Activated T-helper 1 cell treated with anti-CD3 and anti-CD28 coated beads, Interleukin-12 subunit alpha, Interleukin-12 subunit beta, Interleukin-2, Interleukin-4 antibody, amounts not matched to agents 30 ng/mL and 10 ng/mL and 1 ng/mL, durations not matched to agents 14 hours and 24 hours and 36 hours (primary cell): Measurements from ENCODE around the gene C19orf81. TPM values are rescaled to one million over a fixed set of nuclear protein-coding genes. Genes with fewer than 3 reads are reported as not detected.

Experiments used
- DNase-seq: peaks from one replicate; pipeline ENCODE4 v3.0.0; 2021; ENCODE audit warnings: low spot score
- H3K27ac Mint-ChIP-seq: one replicate; pipeline ENCODE4 v1.8.0; 2021; ENCODE audit warnings: mild to moderate bottlenecking, mixed read lengths
- H3K27me3 Mint-ChIP-seq: one replicate; pipeline ENCODE4 v1.8.0; 2022; ENCODE audit warnings: mild to moderate bottlenecking, moderate library complexity, mixed read lengths; ENCODE audit not compliant: insufficient read depth
- H3K36me3 Mint-ChIP-seq: one replicate; pipeline ENCODE4 v1.8.0; 2021; ENCODE audit warnings: low read depth, mixed read lengths
- H3K4me1 Mint-ChIP-seq: one replicate; pipeline ENCODE4 v1.8.0; 2021; ENCODE audit warnings: low read depth, mixed read lengths
- H3K4me3 Mint-ChIP-seq: one replicate; pipeline ENCODE4 v1.8.0; 2021; ENCODE audit warnings: mild to moderate bottlenecking, moderate library complexity, mixed read lengths
- H3K9me3 Mint-ChIP-seq: one replicate; pipeline ENCODE4 v1.8.0; 2021; ENCODE audit warnings: mixed read lengths
- intact Hi-C: fragments of 100-400 bp; cut with micrococcal nuclease; formaldehyde crosslinking; loops from one replicate; pipeline ENCODE4 v1.15.1; 2024
- total RNA-seq: library from RNA; stranded (reverse); gene quantifications from 2 replicates; pipeline ENCODE4 v1.2.3, GENCODE V29; 2022

Gene C19orf81
- total RNA-seq, 1 donor from 2014 or later, result not detected

DNA sequence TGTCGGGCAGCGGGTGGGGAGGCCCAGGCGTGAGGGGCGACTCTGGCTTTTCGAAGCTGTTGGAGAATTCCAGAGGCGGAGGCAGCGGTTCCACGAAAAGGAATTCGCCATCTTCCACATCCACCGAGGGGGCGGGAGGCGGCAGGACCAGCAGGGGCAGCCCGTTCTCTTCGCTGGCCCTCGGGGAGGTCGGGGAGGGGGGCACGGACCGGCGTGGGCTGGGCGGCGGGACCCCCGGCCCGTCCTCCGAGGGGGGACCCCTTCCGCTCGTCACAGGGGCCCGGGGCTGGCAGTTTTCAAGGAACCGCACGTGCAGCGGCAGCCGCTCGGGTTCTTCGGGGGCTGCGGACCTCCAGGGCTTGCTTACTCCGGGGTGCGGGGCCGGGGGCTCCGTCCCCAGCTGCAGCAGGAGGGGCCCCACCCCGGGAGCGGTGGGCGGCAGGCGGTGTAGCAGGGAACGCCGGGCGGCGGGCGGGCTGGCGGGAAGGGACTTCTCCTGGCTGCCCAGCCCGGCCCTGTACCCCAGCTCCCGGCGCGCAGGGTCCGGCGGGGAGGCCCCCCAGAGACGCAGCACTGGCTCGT, 18.0 kb downstream of the C19orf81 start:
- Mint-ChIP-seq H3K9me3 (no peaks in the 10 kb centered on the region), H3K4me3 (no peak overlapping the region), H3K27ac (no peak overlapping the region), H3K27me3 (peaks cover 43% of the 10 kb centered on the region), H3K4me1 (no peaks in the 10 kb centered on the region), H3K36me3 (no peaks in the 10 kb centered on the region)
- intact Hi-C loops, result no loop called here
- no peak for DNase-seq

DNA sequence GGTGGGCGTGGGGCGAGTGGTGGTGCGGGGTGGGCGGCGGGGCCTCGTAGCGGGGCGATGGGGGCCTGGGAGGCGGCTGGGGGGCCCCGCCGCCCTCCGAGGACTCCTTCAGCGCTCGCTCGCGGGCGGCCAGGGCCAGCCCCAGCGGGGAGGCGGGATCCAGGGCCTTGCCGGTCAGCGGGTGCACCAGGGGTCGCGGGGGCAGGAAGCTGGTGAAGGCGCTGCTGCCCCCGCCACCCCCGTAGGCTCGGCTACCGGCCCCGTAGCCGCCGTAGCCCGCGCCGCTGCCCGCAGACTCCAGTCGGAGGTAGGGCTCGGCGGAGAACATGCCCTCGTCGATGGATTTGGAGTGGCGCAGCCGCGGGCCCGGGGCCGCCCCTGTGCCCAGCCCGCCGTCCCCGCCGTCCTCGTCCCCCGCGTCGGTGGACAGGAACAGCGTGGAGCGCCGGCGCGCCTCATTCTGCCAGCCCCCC, 18.6 kb downstream of the C19orf81 start:
- Mint-ChIP-seq H3K4me3 (no peak overlapping the region), H3K9me3 (no peaks in the 10 kb centered on the region), H3K27me3 (peaks cover 44% of the 10 kb centered on the region), H3K36me3 (no peaks in the 10 kb centered on the region), H3K27ac (no peak overlapping the region), H3K4me1 (no peaks in the 10 kb centered on the region)
- intact Hi-C loops, result no loop called here
- no peak for DNase-seq

DNA sequence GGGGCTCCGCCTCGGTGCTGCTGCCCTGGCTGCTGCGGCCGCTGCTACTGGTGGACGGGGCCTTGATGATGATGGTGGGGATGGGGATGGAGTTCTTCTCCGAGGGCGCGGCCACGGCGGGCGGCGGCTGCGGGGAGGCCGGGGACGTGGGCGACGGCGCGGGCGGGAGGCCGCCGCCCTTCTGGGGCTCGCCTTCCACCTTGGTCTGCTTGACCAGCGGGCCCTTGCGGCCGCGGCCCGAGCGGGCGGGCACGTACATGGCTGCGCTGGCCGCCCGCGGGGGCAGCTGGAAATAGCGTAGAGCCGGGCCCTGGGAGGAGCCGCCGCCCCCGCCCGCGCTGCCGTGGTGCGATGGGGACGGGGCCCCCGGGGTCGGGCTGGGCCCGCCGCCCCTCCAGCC, 19.2 kb downstream of the C19orf81 start:
- intact Hi-C loops, result no loop called here

DNA sequence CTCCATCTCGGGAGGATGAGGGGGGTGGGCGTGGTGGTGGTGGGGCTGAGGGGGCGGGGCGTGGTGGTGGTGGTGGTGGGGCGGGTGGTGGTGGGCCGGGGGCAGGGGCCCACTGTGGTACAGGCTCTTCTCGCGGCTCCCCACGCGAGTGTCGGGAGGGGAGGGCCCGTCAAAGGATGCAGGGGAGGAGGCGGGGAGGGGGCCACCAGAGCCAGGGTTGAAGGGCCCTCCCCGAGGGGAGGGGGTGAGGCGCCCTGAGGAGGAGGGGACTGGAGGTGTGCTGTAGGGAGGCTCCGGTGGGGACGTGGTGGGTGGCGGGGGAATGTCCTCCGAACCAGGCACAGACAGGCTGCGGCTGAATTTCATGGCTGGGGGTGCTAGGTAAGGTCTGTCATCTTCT, 19.6 kb downstream of the C19orf81 start:
- H3K4me3 Mint-ChIP-seq, result no peak overlapping the region
- intact Hi-C loops, result loop anchor here (1.0 kb wide), 1 partner anchor 114 kb away; no protein-coding TSS in a partner anchor
- no peaks in the 10 kb centered on the region for H3K9me3 Mint-ChIP-seq
- no peaks in the 10 kb centered on the region for H3K36me3 Mint-ChIP-seq
- DNase-seq, result no peak
- no peaks in the 10 kb centered on the region for H3K4me1 Mint-ChIP-seq
- H3K27me3 Mint-ChIP-seq, result peaks cover 51% of the 10 kb centered on the region
- no peak overlapping the region for H3K27ac Mint-ChIP-seq

More for the DNA sequence above, 19.2 kb downstream of the C19orf81 start:
- Mint-ChIP-seq H3K9me3 (no peaks in the 10 kb centered on the region), H3K36me3 (no peaks in the 10 kb centered on the region), H3K4me3 (no peak overlapping the region), H3K4me1 (no peaks in the 10 kb centered on the region), H3K27me3 (peaks cover 50% of the 10 kb centered on the region), H3K27ac (no peak overlapping the region)
- no peak for DNase-seq

DNA sequence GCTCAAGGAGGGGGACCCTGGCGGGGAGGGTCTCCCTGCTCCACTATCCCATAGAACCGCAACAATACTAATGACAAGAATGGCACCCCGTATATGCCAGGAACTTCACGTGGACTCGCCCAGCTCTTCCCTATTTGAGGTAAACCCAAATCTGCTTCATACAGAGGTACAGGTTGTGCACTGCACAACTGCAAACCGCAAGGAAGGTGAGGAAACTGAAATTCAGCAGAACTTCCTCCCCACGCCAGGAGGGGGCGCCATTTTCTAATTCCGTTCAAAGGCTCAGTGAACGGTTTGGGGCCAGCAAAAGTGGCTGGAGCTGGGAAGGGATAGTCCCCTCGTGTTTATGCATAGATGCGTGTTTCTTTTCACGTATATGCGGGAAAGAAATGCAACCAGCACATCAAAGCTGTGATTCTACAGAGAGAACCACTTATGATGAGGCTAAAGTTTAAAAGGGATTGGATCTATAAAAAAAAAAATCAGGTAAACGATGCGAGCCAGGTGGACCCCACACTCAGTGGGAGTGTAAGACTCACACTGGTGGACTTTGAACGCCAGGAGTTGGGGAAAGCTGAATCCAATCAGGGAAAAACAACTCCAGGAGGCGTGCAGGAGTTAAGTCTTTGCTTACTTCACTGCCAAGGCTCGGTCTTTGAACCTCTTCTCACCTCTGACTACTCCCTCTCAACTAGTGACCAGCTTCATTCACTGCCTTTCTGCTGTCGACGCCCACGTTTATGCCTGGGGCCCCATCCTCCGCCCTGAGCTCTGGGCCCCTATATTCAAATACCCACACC, 20.3 kb downstream of the C19orf81 start:
- intact Hi-C loops, result loop anchor here (1.0 kb wide), 1 partner anchor 114 kb away; no protein-coding TSS in a partner anchor
- Mint-ChIP-seq H3K4me1 (no peaks in the 10 kb centered on the region), H3K36me3 (no peaks in the 10 kb centered on the region), H3K4me3 (no peak overlapping the region), H3K27ac (no peak overlapping the region), H3K9me3 (no peaks in the 10 kb centered on the region), H3K27me3 (peaks cover 49% of the 10 kb centered on the region)
- peak; percentile 24 for DNase-seq

DNA sequence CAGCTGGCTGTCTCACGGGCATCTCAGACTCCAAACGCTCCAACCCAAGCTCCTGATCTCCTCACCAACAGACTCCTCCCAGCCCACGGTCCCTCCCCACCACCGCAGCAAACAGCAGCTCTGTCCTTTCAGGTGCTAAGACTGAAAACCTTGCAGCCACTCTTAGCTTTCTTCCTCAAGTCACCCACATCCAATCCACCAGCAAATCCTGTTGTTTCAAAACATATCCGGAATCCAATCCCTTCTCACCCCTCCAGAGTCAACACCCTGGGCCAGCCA, 20.8 kb downstream of the C19orf81 start:
- no peak for DNase-seq
- H3K4me3 Mint-ChIP-seq, result no peak overlapping the region
- H3K27me3 Mint-ChIP-seq, result peaks cover 44% of the 10 kb centered on the region
- no peaks in the 10 kb centered on the region for H3K36me3 Mint-ChIP-seq
- intact Hi-C loops, result no loop called here
- H3K9me3 Mint-ChIP-seq, result no peaks in the 10 kb centered on the region
- H3K27ac Mint-ChIP-seq, result peak overlapping the region; percentile 15
- no peaks in the 10 kb centered on the region for H3K4me1 Mint-ChIP-seq

DNA sequence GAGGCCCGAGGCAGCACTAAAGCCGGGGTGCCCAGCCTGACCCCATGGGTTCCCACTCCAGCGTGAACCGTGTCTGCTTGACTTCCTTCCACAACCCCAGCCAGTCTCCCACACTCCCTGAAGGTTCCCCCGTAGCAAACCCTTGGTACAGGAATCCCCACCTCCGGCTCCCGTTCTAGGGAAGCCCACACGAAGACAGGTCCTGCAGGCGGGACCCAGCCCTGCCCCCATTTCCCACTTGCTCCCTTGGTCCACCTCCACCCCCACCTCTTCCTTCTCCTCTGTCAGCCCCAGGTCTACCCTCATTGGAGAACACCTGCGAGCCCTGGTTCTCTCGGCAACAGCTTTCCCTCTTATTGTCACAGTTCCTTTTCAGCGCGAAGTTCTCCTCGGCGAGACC, 23.9 kb downstream of the C19orf81 start:
- Mint-ChIP-seq H3K27ac (no peak overlapping the region), H3K27me3 (peaks cover 32% of the 10 kb centered on the region), H3K4me1 (no peaks in the 10 kb centered on the region), H3K4me3 (no peak overlapping the region), H3K36me3 (no peaks in the 10 kb centered on the region), H3K9me3 (no peaks in the 10 kb centered on the region)
- intact Hi-C loops, result no loop called here
- no peak for DNase-seq

DNA sequence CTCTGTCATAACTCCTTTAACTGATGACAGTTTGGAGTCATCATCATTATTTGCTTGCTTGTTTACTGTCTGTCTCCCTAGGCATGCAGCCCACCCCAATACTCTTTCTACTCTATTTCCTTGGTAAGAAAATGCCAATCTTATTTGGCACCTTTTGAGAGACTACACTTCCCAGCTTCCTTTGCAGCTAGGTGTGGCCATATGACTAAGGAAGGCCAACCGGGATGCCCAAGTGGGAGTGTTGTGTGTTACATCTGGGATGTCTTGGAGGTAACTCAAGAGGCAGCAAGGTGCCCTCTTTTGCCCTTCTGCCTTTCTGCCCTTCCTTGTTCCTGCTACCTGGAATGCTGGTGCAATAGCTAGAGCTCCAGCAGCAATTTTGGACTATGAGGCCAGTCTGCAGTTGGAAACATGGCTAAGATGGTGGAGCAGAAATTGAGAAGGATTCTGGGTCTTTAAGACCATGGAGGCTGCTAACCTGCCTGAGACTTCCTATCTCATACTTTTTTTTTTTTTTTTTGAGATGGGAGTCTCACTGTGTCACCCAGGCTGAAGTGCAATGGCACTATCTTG, 27.5 kb downstream of the C19orf81 start:
- Mint-ChIP-seq H3K4me1 (peaks cover 7% of the 10 kb centered on the region), H3K27me3 (peaks cover 20% of the 10 kb centered on the region), H3K4me3 (no peak overlapping the region), H3K27ac (no peak overlapping the region), H3K9me3 (no peaks in the 10 kb centered on the region), H3K36me3 (no peaks in the 10 kb centered on the region)
- DNase-seq, result no peak
- intact Hi-C loops, result no loop called here

DNA sequence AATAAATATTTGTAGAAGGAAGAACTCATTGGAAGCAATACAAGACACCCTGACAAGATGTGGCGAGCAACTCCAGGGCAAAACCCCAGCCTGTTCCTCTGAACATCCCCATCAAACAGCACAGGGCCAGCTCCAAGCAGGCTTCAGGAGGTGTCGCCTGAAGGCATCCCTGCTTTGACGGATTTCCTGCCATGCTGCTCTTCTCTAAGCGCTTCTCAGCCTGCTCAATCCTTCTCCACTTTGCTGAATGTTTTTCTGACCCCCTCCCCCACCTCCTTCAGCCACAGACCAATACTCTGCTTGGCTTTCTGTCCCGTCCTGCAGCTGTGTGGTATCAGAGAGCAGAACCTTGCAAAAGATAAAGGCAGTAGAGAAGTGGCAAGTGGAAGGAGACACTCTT, 28.4 kb downstream of the C19orf81 start:
- intact Hi-C loops, result no loop called here
- H3K4me3 Mint-ChIP-seq, result no peak overlapping the region
- H3K36me3 Mint-ChIP-seq, result no peaks in the 10 kb centered on the region
- no peak for DNase-seq
- H3K27me3 Mint-ChIP-seq, result peaks cover 18% of the 10 kb centered on the region
- H3K27ac Mint-ChIP-seq, result no peak overlapping the region
- H3K9me3 Mint-ChIP-seq, result no peaks in the 10 kb centered on the region
- peaks cover 7% of the 10 kb centered on the region for H3K4me1 Mint-ChIP-seq

DNA sequence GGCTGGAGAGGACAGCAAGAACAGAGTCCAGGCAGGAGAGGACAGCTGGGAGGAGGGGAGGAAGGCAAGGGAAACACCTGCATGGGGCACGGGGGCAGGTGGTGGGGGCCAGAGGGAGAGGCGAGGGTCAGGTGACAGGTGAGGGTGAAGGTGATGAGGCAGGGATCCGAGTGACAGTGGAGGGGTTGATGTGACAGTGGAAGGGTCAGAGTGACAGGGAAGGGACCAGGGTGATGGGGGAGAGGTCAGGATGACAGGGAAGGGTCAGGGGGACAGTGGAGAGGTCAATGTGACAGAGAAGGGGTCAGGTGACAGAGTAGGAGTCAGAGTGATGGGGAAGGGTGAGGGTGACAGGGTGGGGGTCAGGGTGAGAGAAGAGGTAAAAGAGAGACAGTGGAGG, 29.1 kb downstream of the C19orf81 start:
- H3K36me3 Mint-ChIP-seq, result no peaks in the 10 kb centered on the region
- no peak overlapping the region for H3K27ac Mint-ChIP-seq
- no peaks in the 10 kb centered on the region for H3K9me3 Mint-ChIP-seq
- peaks cover 13% of the 10 kb centered on the region for H3K27me3 Mint-ChIP-seq
- peaks cover 7% of the 10 kb centered on the region for H3K4me1 Mint-ChIP-seq
- no peak for DNase-seq
- no peak overlapping the region for H3K4me3 Mint-ChIP-seq
- intact Hi-C loops, result no loop called here

DNA sequence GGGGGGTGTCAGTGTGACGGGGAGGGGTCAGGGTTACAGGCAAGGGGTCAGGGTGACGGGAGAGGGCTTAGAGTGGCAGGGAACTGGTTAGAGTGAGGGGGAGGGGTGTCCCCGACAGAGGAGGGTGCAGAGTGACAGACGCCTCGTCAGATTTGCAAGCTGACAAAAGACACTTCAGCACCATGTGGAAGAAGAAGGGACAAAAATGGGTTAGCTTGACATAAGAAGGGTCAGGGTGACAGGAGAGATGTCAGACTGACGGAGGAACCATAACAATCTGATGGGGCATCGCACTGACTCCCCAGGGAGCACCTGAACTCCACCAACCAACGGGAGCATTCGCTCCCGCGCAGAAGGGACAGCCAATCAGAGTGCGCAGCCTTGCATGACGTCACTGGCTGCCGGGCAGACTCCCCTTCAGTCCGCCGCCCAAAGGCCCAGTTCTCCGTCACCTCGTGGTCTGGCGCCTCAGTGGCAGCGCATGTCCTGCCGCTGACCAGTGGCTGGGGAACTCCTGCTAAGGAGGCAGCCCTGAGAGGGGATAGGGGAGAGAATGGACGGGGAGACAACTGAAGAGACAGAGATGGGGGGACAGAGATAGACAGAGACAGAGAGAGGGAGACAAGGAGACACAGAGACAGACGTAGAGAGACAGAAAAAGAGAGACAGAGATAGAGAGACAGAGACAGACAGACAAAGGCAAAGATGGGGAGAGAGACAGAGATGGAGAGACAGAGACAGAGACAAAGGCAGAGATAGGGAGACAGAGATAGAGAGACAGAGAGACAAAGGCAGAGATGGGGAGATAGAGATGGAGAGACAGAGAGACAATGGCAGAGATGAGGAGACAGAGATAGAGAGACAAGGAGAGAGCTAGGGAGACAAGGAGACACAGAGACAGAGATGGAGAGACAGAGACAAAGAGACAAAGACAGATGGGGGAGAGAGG, 30.2 kb downstream of the C19orf81 start:
- Mint-ChIP-seq H3K9me3 (no peaks in the 10 kb centered on the region), H3K36me3 (no peaks in the 10 kb centered on the region), H3K4me1 (peaks cover 7% of the 10 kb centered on the region), H3K27ac (peak overlapping the region; percentile 0), H3K4me3 (no peak overlapping the region), H3K27me3 (peaks cover 8% of the 10 kb centered on the region)
- peak; percentile 70 for DNase-seq
- intact Hi-C loops, result no loop called here

DNA sequence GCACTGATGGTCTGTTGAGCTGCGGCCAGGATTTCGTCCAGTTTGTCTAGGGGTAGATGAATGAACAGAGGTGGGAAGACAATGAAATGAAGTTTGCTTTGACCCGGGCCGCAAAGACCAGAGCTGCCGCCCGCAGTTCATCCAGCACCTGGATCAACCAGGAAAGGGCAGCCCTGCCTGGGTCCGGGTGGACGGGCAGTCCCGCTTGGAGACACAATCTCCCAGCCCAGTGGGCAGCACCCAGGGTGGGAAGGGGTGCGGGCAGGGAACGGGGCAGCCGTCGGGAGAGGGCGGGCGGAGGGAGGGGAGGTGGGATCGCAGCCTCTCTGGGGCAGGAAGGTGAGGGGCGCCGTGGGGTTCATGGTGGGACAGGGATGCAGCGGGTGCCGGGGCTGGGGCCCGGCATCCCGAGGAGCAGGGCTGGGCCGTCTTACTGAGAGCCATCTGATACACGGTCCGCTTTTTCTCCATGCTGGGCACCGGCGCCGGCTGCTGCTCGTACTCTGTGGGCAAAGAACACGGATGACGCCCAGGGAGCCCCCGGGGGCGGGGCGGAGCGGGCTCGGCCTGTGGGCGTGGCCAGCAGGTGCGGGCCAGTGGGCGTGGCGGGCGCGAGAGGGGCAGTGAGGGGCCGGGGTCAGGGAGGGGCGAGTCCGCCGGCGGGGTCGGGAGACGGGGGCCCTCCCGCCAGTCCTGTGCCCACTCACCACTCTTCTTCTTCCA, 37.2 kb downstream of the C19orf81 start:
- H3K36me3 Mint-ChIP-seq, result no peaks in the 10 kb centered on the region
- H3K27me3 Mint-ChIP-seq, result peaks cover 8% of the 10 kb centered on the region
- DNase-seq, result no peak
- H3K4me3 Mint-ChIP-seq, result no peak overlapping the region
- H3K4me1 Mint-ChIP-seq, result no peaks in the 10 kb centered on the region
- H3K9me3 Mint-ChIP-seq, result no peaks in the 10 kb centered on the region
- intact Hi-C loops, result no loop called here
- no peak overlapping the region for H3K27ac Mint-ChIP-seq
